K562 treated with DMSO at 1 percent for 12 hours (cell line): ENCODE results near the gene PIK3CB. TPM values are rescaled to one million over a fixed set of nuclear protein-coding genes. Genes with fewer than 3 reads are reported as not detected.

Experiments used
- total RNA-seq: library from RNA; unstranded; fragments of 300-600 nt; gene quantifications from 2 replicates; pipeline ENCODE4 v1.2.3, GENCODE V29; 2022; ENCODE audit not compliant: insufficient read depth

Gene PIK3CB
- total RNA-seq, result 8.8 and 59.9 TPM in 2 replicates

DNA sequence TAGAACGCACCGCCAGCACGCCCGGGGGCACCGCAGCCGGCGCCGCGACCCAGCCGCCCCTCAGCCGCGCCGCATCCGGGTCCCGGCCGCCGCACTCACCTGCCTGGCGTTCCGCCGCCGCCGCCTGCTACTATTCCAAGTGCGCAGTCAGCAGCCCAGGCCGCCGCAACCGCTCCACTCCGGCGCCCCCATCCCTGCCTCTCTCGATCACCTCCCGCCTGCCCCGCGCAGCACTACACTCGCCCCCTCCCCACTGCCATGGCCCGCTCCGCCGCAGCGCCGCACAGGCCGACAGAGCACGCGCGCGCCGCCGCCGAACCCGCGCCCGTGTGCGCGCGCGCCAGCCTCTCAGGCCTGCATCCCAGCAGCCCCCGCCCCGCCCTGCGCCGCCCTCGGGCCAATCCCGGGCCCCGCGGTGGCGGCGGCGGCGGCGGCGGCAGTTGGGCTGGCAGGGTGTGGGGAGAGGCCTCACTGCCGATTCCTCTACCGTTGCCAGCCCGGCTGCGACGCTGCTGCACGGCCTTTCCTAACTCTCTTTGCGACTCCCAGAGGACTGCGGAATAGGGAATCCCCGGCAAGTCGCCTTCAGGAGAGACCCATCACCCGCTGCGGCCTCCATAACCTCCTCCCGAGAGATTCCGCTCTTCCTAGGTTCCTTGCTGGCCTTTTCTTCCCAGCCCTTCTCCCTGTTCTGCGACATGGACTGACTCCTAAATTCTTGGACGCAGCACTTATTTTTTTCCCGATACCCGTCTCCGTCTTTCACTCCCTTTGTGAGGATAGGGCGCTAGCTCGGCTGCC, at the start of gene PIK3CB:
Gene PIK3CB, minus strand, starts transcription at position 333 of the 801 bp plus-strand sequence. CDS start 75,585 bp downstream, outside the sequence.

DNA sequence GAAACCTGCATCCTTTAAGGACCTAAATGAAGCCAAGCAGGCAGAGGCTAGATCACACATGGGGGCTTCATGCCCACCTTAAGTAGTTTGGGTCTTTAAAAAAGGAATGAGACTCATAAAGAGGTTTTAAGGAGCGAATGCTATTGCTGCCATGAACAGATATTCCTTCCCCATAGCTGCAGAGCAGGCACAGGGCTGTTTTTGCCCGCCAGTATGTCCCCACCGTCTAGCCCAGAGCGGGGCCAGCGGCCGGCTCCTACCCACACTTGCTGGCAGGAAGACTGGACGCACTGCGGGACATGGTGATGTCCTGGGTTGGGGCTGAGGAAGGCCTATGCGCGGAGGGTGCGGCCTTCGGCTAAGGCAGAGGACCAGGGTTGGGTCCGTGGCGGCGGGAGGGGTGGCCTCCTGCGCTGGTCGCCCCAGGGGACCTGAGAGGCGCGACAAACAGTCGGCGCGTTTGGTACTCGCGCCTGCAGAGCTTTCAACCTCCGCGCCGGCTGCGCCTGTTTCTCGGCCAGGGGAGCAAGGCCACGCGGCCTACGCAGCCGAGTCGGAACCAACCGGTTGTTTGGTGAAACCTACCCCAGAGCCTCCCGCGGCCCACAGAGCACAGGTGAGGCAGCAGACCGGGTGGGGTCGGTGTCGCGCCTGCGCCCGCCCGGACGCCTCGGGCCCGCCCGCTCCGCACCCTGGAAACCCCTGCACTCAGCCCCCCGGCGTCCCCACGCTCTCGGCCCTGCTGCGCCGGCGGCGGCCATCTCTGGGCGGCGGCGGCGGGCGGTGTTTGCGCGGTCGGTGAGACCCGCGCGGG, 226.2 kb downstream of the PIK3CB start, which contains the start of gene FAIM:
Gene FAIM, plus strand, starts transcription at position 450 of the 814 bp plus-strand sequence. CDS start 10,956 bp downstream, outside the sequence.

Other genes with a start within 250 kb of the PIK3CB start
- gene CEP70, start 240.7 kb downstream of the PIK3CB start, total RNA-seq, result 9.0 and 18.4 TPM in 2 replicates
- gene FAIM, start 226.2 kb downstream of the PIK3CB start, total RNA-seq, result 4.2 and 4.4 TPM in 2 replicates
- 20.6 and 23.3 TPM in 2 replicates for gene FOXL2, start 112.2 kb upstream of the PIK3CB start, total RNA-seq
- gene FOXL2NB, start 112.3 kb upstream of the PIK3CB start, total RNA-seq, result 2.3 and 14.5 TPM in 2 replicates
- not detected in 2 replicates for gene PRR23A, start 171.3 kb upstream of the PIK3CB start, total RNA-seq
- gene PRR23B, start 186.0 kb upstream of the PIK3CB start, total RNA-seq, result not detected in 2 replicates
- not detected in 2 replicates for gene PRR23C, start 210.0 kb upstream of the PIK3CB start, total RNA-seq